Ishikawa (cell line): ENCODE results near the gene STARD10.

Source experiments
- CEBPB ChIP-seq: IDR thresholded peaks from 2 replicates; pipeline ENCODE4 v1.6.1; 2012
- CREB1 ChIP-seq: IDR thresholded peaks from 2 replicates; pipeline ENCODE4 v1.6.1; 2012; ENCODE audit warnings: low read depth
- EGR1 ChIP-seq: IDR thresholded peaks from 2 replicates; pipeline ENCODE4 v1.6.1; 2012
- EP300 ChIP-seq: IDR thresholded peaks from 2 replicates; pipeline ENCODE4 v1.6.1; 2012; ENCODE audit warnings: borderline replicate concordance
- FOXM1 ChIP-seq: IDR thresholded peaks from 2 replicates; pipeline ENCODE4 v1.6.1; 2012; ENCODE audit warnings: low read depth, borderline replicate concordance
- NFIC ChIP-seq: IDR thresholded peaks from 2 replicates; pipeline ENCODE4 v1.6.1; 2012
- RAD21 ChIP-seq: IDR thresholded peaks from 2 replicates; pipeline ENCODE4 v1.6.1; 2012; ENCODE audit warnings: low read depth
- TAF1 ChIP-seq: IDR thresholded peaks from 2 replicates; pipeline ENCODE4 v1.6.1; 2012; ENCODE audit warnings: low read depth, mild to moderate bottlenecking
- TCF12 ChIP-seq: IDR thresholded peaks from 2 replicates; pipeline ENCODE4 v1.6.1; 2012; ENCODE audit warnings: low read depth
- TEAD4 ChIP-seq: IDR thresholded peaks from 2 replicates; pipeline ENCODE4 v1.6.1; 2012
- YY1 ChIP-seq: IDR thresholded peaks from 2 replicates; pipeline ENCODE4 v1.6.1; 2012; ENCODE audit warnings: low read depth
- ZBTB7A ChIP-seq: IDR thresholded peaks from 2 replicates; pipeline ENCODE4 v1.6.1; 2012; ENCODE audit warnings: low read depth
- TF ChIP-seq, protein P1 (sequence below): IDR thresholded peaks from 2 replicates; pipeline ENCODE4 v1.6.1; 2012
- TF ChIP-seq, protein P2 (sequence below): IDR thresholded peaks from 2 replicates; pipeline ENCODE4 v1.6.1; 2012; ENCODE audit warnings: low read depth, mild to moderate bottlenecking
- TF ChIP-seq, protein P3 (sequence below): IDR thresholded peaks from 2 replicates; pipeline ENCODE4 v1.6.1; 2012

The STARD10 gene

DNA sequence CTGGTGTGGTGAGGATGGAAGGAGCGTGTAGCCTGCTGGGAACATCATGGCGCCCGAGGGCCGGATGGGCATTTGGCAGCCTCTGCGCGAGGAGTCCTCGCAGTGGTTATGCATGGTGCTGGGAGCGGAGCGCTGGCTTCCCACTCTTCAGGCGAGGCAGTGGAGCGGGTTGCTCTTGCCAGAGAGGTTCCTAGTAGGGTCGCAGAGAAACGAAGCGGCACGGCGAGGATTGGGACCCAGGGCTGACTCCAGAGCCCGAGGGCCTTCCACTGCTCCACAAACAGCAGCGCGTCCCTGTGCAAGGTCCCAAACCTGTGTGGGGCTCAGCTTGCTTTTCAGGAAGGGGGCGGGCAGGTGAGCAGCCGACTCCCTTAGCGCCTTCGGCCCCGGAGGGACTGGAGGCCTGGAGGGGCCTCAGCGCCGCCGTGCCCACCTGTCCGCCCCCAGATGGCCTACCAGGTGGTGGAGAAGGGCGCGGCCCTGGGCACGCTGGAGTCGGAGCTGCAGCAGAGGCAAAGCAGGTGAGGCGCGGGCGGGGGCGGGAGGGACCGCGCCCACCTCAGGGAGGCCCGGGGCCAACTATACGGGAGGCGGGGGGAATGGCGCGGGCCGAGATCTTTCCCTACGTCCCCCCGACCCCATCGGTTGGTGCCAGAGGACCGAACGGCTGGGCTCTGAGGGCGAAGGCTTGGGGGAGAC, 27.5 kb upstream of the STARD10 start:
- TF ChIP-seq EGR1 (peak; percentile 65; the same call in 1 of the 2 replicates), RAD21 (no peak)

DNA sequence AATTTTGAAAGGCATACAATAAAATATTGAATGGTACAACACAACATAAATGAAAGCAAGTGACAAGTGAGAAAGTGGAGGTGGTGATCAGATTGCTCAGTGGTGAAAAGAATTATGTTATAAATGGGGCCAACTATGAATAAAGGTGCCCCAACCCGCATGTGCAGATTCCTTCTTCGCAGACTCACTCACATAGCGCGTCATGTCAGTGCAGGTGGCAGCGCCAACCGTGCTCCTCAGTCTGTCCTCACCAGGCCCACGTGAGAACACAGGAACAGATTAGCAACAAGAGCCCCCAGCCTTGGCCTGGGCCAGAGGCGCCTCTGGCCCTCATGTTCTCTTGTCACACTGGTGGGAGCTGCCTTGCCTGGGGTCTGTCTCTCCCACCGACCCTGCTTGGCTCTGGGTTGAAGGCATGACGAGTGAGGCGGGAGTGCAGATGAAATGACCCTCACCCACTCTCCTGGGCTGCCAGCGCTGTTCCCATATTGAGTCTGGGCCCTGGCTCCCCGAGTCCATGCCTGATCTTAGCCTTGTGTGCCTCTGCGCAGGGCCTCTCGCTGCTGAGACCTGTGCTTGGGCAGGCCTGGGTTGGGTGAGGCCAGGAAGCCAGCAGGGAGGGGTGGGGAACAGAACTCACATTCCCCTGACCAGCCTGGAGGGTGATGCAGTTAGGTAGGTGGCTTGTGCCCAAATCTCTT, 26.7 kb upstream of the STARD10 start:
- no peak for TF ChIP-seq TAF1
- no peak for TF ChIP-seq NFIC

DNA sequence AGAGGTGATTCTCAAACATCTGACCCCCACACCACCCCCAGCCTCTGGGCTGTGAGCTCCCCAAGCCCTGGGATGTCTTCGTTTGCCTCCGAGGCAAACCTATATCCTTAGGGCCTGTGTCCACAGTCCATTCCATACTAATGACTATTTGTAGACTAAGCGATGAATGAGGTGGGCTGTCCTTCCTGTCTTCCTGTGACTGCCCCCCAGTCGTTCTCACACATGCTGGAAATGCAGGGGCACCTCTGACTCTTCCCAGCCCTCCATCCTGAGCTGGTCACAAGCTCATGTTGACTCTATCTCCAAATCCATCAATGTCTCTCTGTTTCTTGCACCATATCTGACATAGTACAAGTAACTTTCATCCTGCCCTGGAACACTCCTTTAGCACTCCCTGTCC, 25.1 kb upstream of the STARD10 start:
- no peak for TF ChIP-seq RAD21
- no peak for TF ChIP-seq CEBPB
- TF ChIP-seq, protein P1, sequence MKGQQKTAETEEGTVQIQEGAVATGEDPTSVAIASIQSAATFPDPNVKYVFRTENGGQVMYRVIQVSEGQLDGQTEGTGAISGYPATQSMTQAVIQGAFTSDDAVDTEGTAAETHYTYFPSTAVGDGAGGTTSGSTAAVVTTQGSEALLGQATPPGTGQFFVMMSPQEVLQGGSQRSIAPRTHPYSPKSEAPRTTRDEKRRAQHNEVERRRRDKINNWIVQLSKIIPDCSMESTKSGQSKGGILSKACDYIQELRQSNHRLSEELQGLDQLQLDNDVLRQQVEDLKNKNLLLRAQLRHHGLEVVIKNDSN: no peak

DNA sequence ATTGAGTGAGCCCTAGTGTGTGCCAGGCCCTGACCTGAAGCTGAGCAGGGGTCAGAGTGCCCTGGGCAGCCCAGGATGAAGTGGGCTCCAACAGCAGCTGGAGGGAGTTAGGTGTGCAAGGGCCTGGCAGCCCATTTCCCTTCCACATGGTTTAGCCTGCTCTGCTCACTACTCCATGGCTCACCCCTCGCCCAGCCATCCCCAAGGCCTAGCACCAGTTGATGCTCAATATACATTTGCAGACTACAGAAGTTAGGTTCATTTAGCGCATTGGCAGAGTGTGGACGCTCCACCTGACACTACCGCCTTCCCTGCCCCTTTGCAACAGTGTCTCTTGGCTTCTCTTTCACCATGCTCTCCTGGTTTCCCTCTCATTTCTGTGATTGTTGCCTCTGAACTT, 24.1 kb upstream of the STARD10 start:
- TF ChIP-seq, protein P1: no peak
- TF ChIP-seq YY1 (no peak), NFIC (no peak), TAF1 (no peak), TEAD4 (no peak), FOXM1 (no peak), CEBPB (no peak), EGR1 (no peak), EP300 (no peak), RAD21 (no peak), TCF12 (no peak), CREB1 (no peak), ZBTB7A (no peak)
- TF ChIP-seq, protein P2, sequence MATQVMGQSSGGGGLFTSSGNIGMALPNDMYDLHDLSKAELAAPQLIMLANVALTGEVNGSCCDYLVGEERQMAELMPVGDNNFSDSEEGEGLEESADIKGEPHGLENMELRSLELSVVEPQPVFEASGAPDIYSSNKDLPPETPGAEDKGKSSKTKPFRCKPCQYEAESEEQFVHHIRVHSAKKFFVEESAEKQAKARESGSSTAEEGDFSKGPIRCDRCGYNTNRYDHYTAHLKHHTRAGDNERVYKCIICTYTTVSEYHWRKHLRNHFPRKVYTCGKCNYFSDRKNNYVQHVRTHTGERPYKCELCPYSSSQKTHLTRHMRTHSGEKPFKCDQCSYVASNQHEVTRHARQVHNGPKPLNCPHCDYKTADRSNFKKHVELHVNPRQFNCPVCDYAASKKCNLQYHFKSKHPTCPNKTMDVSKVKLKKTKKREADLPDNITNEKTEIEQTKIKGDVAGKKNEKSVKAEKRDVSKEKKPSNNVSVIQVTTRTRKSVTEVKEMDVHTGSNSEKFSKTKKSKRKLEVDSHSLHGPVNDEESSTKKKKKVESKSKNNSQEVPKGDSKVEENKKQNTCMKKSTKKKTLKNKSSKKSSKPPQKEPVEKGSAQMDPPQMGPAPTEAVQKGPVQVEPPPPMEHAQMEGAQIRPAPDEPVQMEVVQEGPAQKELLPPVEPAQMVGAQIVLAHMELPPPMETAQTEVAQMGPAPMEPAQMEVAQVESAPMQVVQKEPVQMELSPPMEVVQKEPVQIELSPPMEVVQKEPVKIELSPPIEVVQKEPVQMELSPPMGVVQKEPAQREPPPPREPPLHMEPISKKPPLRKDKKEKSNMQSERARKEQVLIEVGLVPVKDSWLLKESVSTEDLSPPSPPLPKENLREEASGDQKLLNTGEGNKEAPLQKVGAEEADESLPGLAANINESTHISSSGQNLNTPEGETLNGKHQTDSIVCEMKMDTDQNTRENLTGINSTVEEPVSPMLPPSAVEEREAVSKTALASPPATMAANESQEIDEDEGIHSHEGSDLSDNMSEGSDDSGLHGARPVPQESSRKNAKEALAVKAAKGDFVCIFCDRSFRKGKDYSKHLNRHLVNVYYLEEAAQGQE: no peak
- TF ChIP-seq, protein P3, sequence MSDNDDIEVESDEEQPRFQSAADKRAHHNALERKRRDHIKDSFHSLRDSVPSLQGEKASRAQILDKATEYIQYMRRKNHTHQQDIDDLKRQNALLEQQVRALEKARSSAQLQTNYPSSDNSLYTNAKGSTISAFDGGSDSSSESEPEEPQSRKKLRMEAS: no peak

DNA sequence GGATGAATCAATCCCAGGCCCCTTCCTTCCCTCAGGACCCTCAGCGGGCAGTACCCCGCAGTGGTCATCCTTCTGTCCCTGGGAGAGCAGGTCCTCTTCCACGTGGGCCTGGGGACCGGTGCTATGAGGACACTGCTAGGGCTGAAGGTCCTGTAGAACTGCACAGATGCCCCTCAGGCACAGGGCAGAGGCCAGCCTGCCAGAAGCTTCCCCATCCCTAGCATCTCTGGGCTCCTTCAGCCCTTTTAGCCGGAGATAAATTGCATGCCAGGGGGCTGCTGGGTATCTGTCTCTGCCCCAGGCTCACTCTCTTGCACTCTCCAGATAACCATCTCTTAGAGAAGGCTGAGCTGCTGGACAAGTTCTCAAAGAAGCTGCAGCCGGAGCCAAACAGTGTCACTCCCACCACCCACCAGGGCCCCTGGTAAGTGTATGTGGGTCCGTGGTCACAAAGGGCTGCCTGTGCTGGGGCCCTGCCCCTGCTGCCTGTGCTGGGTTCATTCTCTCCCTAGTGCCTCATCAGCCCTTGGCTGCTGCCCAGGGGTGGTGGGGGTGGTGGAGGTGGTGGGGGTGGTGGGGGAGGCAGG, 22.6 kb upstream of the STARD10 start:
- TF ChIP-seq FOXM1 (no peak), ZBTB7A (no peak), TAF1 (no peak), EP300 (no peak), CREB1 (no peak), RAD21 (no peak), TEAD4 (no peak), TCF12 (no peak)
- TF ChIP-seq, protein P3: no peak
- TF ChIP-seq, protein P1: no peak

DNA sequence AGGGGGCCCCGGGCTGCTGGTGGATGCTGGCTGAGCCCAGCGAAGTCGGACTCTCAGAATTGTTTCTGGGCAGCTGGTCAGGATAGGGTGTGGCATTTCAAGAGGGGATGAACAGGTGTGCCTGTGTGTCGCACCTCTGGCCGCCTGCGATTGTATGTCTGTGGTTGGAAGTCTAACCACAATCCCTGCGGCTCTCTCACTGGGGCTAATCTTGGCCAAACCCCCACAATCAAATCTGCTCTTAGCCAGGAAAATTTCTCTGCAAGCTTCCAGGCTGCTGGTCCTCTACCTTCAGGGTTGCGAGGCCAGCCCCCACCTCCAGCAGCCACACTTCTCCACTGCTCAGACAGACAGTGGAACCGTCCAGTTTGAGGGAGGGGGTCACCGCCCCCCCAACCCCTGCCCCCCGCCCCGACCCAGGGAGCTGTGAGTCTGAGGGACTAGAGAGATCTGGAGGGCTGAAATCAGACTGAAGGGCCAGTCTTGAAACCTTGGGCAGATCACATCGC, 21.3 kb upstream of the STARD10 start:
- TF ChIP-seq TEAD4: no peak
- TF ChIP-seq, protein P3: no peak
- TF ChIP-seq FOXM1: no peak
- TF ChIP-seq CEBPB: no peak
- TF ChIP-seq YY1: no peak
- TF ChIP-seq ZBTB7A: no peak
- TF ChIP-seq TAF1: no peak
- TF ChIP-seq EGR1: no peak
- TF ChIP-seq NFIC: no peak
- no peak for TF ChIP-seq EP300
- TF ChIP-seq, protein P2: no peak
